Nephron (organoid): ENCODE measurements around the gene BIRC7.

Experiments
- H3K27ac Mint-ChIP-seq, 3 experiments: 2 replicates each; pipeline ENCODE4 v1.8.0; 2020; ENCODE audit warnings: mixed read lengths in 3 of 3, mild to moderate bottlenecking in 2 of 3, moderate library complexity in 1 of 3
- H3K27me3 Mint-ChIP-seq: 2 replicates; pipeline ENCODE4 v1.8.0; 2021; ENCODE audit warnings: low read depth, mild to moderate bottlenecking, moderate library complexity, mixed read lengths
- H3K36me3 Mint-ChIP-seq: 2 replicates; pipeline ENCODE4 v1.8.0; 2020; ENCODE audit warnings: low read depth, mixed read lengths
- H3K4me1 Mint-ChIP-seq: 2 replicates; pipeline ENCODE4 v1.8.0; 2020; ENCODE audit warnings: mixed read lengths
- H3K4me3 Mint-ChIP-seq, 3 experiments: 2 replicates each; pipeline ENCODE4 v1.8.0; 2020; ENCODE audit warnings: mild to moderate bottlenecking in 3 of 3, mixed read lengths in 3 of 3, moderate library complexity in 2 of 3
- H3K9me3 Mint-ChIP-seq: 2 replicates; pipeline ENCODE4 v1.8.0; 2020; ENCODE audit warnings: mixed read lengths
- TF ChIP-seq, protein P1 (sequence below), 3 experiments: fragments of 200-600 bp; sonication (generic); IDR thresholded peaks; one replicate each; pipeline ENCODE4 v1.5.0; 2021; ENCODE audit warnings: antibody characterized with exemption in 3 of 3; ENCODE audit not compliant: unreplicated experiment in 3 of 3

The BIRC7 gene

DNA sequence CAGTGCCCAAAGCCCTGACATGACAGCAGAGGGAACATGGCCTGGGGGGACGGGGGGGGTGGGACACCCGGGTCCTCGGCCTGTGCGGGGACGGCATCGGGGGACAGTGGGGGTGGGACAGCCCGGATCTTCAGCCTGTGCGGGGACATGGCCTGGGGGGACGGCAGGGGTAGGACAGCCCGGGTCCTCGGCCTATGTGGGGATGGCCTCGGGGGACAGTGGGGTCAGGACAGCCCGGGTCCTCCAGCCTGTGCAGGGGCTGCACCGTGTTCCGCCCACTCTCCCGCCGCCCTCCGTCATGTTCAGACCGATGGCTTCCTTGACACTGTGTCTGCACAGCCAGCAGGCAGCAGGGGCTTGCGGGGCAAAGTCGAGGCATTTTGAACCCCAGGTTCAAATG, 7.0 kb downstream of the BIRC7 start:
- Mint-ChIP-seq H3K27ac (no peak overlapping the region), H3K36me3 (no peaks in the 10 kb centered on the region), H3K4me1 (no peaks in the 10 kb centered on the region), H3K27me3 (peaks cover 3% of the 10 kb centered on the region), H3K9me3 (no peaks in the 10 kb centered on the region), H3K4me3 (no peak overlapping the region)
- TF ChIP-seq, protein P1, sequence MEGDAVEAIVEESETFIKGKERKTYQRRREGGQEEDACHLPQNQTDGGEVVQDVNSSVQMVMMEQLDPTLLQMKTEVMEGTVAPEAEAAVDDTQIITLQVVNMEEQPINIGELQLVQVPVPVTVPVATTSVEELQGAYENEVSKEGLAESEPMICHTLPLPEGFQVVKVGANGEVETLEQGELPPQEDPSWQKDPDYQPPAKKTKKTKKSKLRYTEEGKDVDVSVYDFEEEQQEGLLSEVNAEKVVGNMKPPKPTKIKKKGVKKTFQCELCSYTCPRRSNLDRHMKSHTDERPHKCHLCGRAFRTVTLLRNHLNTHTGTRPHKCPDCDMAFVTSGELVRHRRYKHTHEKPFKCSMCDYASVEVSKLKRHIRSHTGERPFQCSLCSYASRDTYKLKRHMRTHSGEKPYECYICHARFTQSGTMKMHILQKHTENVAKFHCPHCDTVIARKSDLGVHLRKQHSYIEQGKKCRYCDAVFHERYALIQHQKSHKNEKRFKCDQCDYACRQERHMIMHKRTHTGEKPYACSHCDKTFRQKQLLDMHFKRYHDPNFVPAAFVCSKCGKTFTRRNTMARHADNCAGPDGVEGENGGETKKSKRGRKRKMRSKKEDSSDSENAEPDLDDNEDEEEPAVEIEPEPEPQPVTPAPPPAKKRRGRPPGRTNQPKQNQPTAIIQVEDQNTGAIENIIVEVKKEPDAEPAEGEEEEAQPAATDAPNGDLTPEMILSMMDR (IDR thresholded peaks at IDR 0.05; ENCODE audit: unreplicated experiment in 3 of 3), result no peak

DNA sequence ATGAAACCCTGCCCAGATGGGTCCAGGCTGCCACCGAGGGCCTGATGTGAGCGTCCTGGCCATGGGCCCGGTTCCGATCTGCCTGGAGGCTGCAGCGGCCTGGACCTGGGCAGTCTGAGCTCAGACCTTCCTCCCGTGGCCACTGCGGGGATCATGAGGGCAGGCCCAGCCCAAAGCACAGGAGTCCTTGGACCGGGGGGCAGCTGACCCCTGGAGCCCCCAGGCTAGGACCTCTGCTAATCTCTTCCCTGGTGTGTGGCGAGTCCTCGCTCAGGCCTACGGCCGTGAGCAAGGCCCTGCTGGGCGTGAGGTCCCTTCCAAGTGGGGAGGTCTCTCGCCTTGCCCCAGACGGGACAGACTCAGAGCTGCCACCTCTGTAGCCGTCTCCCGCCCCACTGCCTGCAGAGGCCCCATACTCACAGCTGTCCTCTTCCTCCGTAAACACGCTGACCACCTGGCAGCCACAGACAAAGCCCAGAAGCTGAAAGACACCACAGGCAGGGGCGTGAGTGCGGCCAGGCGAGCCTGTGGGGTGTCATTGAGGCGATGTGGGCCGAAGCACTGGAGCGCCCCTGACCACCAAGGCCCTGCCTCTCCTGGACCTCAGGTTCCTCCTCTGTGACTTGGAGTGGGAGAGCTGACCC, 8.0 kb downstream of the BIRC7 start:
- no peak overlapping the region for H3K27ac Mint-ChIP-seq
- no peaks in the 10 kb centered on the region for H3K36me3 Mint-ChIP-seq
- H3K4me3 Mint-ChIP-seq, result no peak overlapping the region
- H3K9me3 Mint-ChIP-seq, result no peaks in the 10 kb centered on the region
- TF ChIP-seq, protein P1 (IDR thresholded peaks at IDR 0.05; ENCODE audit: unreplicated experiment in 3 of 3), result no peak
- H3K4me1 Mint-ChIP-seq, result peaks cover 4% of the 10 kb centered on the region
- H3K27me3 Mint-ChIP-seq, result peaks cover 3% of the 10 kb centered on the region

DNA sequence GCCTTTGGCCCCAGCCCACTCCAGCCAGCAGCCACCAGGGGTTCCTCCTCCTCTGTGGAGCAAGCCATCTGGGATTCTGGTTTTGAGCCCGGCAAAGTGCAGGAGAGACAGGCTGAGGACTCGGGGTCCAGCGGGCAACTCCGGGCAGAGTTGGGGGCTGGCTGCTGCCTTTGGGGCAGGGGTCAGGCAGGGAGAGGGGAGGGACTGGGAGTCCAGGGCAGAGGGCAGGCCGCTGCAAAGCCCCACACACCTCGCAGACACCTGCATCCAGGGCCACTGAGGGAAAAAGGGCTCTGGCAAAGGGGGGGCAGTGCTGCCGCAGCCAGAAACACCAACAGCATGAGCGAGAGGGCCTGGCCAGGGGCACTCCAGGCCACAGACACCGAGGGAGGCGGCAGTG, 8.8 kb downstream of the BIRC7 start:
- peaks cover 8% of the 10 kb centered on the region for H3K27me3 Mint-ChIP-seq
- TF ChIP-seq, protein P1 (IDR thresholded peaks at IDR 0.05; ENCODE audit: unreplicated experiment in 3 of 3), result no peak
- H3K4me1 Mint-ChIP-seq, result peaks cover 11% of the 10 kb centered on the region

DNA sequence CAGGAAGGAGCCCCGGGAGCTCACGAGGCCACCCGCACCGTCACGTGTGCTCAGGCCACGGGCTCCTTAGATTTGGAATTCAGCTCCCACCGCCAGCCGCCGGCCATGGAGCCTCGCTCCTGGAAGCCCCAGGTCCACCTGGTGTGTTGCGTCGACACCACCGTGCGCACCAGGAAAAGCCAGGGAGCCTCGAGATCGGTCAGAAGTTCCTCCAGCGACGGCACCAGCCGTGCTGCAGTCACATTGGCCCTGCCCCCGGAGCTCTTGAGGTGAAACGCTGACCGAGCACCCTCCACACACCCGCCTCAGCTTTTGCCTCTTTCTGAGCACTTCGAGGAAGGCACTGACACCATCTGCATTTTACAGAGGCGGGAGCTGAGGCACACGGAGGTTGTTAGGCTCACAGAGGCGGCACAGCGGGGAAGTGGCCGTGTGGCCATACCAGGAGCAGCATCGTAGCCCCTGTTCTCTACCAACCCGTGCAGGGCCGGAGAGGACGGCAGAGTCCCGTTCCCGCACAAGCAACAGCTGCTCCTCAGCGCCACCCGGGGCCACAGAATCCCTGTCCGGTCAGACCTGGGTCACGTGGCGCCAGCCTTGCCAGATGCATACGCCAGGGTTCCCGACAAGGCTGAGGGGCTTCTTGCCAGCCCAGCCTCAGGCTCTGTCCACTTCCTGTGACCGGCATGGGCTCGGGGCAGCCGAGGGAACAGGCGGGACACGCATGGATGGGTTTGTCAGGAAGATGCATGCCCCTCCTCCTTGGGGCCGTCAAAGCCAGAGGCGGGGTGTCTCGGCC, 11.0 kb downstream of the BIRC7 start:
- H3K4me3 Mint-ChIP-seq, result no peak overlapping the region
- peaks cover 15% of the 10 kb centered on the region for H3K27me3 Mint-ChIP-seq
- no peaks in the 10 kb centered on the region for H3K9me3 Mint-ChIP-seq
- no peak overlapping the region for H3K27ac Mint-ChIP-seq
- no peaks in the 10 kb centered on the region for H3K36me3 Mint-ChIP-seq
- TF ChIP-seq, protein P1 (IDR thresholded peaks at IDR 0.05; ENCODE audit: unreplicated experiment in 3 of 3), result no peak
- peaks cover 26% of the 10 kb centered on the region for H3K4me1 Mint-ChIP-seq

More for the DNA sequence above, 8.8 kb downstream of the BIRC7 start:
- H3K9me3 Mint-ChIP-seq, result no peaks in the 10 kb centered on the region
- H3K4me3 Mint-ChIP-seq, result no peak overlapping the region
- H3K36me3 Mint-ChIP-seq, result no peaks in the 10 kb centered on the region
- no peak overlapping the region for H3K27ac Mint-ChIP-seq

DNA sequence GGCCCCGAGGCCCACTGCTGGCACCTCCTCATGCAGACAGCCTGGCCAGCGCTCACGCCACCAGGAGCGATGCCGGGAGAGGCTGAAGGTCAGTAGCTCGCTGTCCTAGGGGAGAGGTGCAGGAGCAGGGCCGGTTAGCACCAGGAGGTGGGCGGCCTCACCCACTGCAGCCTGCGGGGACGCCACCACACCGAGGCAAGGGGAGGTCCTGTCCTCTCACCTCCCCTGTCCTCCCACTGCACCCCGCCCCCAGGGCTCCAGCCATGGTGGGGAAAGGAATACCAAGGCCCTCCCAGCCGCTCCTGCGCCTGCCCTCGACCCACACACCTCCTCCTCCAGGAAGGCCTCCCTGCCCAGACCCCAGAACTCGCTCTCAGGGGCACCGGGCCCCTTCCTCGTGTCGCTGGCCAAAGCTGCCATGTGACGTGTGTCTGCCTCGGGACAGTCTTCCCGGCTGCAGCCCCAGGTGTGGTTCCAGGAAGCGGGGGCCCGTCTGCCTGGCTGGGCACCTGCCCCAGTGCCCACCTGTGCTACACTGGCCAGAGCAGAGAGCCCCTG, 12.0 kb downstream of the BIRC7 start:
- TF ChIP-seq, protein P1 (IDR thresholded peaks at IDR 0.05; ENCODE audit: unreplicated experiment in 3 of 3), result no peak

More for the DNA sequence above, 12.0 kb downstream of the BIRC7 start:
- no peak overlapping the region for H3K27ac Mint-ChIP-seq
- H3K4me1 Mint-ChIP-seq, result peaks cover 30% of the 10 kb centered on the region
- H3K4me3 Mint-ChIP-seq, result no peak overlapping the region
- no peaks in the 10 kb centered on the region for H3K9me3 Mint-ChIP-seq
- H3K36me3 Mint-ChIP-seq, result no peaks in the 10 kb centered on the region
- peaks cover 20% of the 10 kb centered on the region for H3K27me3 Mint-ChIP-seq
